ENCODE data around the gene CLEC4M. TPM values are rescaled to one million over a fixed set of nuclear protein-coding genes. Genes with fewer than 3 reads are reported as not detected.

CLEC4M gene
- total RNA-seq (2014; rRNA removed; shearing (Covaris generic); ENCODE audit: low replicate concordance): not detected in 2 replicates

- no peak within 1 kb of the TSS for H3K4me3 ChIP-seq
- H3K9me3 ChIP-seq: peaks cover 23% of the 10 kb centered on the region
- DNase-seq: no peak
- no peaks in the 10 kb centered on the region for H3K36me3 ChIP-seq
- H3K27me3 ChIP-seq: peaks cover 42% of the 10 kb centered on the region
Observed at GRCh38 chr19:7762719-7763293, at the start of gene CLEC4M. Gene CLEC4M, plus strand, starts transcription at chr19:7763243. Its CDS starts 24 bp downstream, at chr19:7763267.

GRCh38 chr19:7715671-7716070 is 47.4 kb upstream of the CLEC4M start:
- Histone ChIP-seq H3K27me3 (peaks cover 18% of the 10 kb centered on the region), H3K36me3 (no peaks in the 10 kb centered on the region), H3K4me3 (no peak overlapping the region), H3K9me3 (peaks cover 7% of the 10 kb centered on the region)
- DNase-seq: no peak

GRCh38 chr19:7716762-7717161 is 46.3 kb upstream of the CLEC4M start:
- Histone ChIP-seq H3K9me3 (peaks cover 7% of the 10 kb centered on the region), H3K4me3 (no peak overlapping the region), H3K36me3 (no peaks in the 10 kb centered on the region), H3K27me3 (peaks cover 28% of the 10 kb centered on the region)
- no peak for DNase-seq

- no peak overlapping the region for H3K4me3 ChIP-seq
- no peak for DNase-seq
Observed at GRCh38 chr19:7718668-7719067, 44.4 kb upstream of the CLEC4M start.

GRCh38 chr19:7720351-7720750 is 42.7 kb upstream of the CLEC4M start:
- Histone ChIP-seq H3K4me3 (no peak overlapping the region), H3K36me3 (no peaks in the 10 kb centered on the region), H3K9me3 (peaks cover 7% of the 10 kb centered on the region), H3K27me3 (peaks cover 64% of the 10 kb centered on the region)
- no peak for DNase-seq

More at GRCh38 chr19:7718668-7719067, 44.4 kb upstream of the CLEC4M start:
- Histone ChIP-seq H3K27me3 (peaks cover 47% of the 10 kb centered on the region), H3K9me3 (peaks cover 7% of the 10 kb centered on the region), H3K36me3 (no peaks in the 10 kb centered on the region)

- no peaks in the 10 kb centered on the region for H3K9me3 ChIP-seq
- no peak for DNase-seq
Observed at GRCh38 chr19:7722231-7722651, 40.8 kb upstream of the CLEC4M start.

GRCh38 chr19:7725791-7726190 is 37.3 kb upstream of the CLEC4M start:
- H3K36me3 ChIP-seq: no peaks in the 10 kb centered on the region
- no peaks in the 10 kb centered on the region; the same call in 1 of the 2 replicates for H3K9me3 ChIP-seq
- peaks cover 94% of the 10 kb centered on the region for H3K27me3 ChIP-seq
- no peak for DNase-seq
- no peak overlapping the region for H3K4me3 ChIP-seq

More at GRCh38 chr19:7722231-7722651, 40.8 kb upstream of the CLEC4M start:
- Histone ChIP-seq H3K27me3 (peaks cover 75% of the 10 kb centered on the region), H3K4me3 (no peak overlapping the region), H3K36me3 (no peaks in the 10 kb centered on the region)

- Histone ChIP-seq H3K27me3 (peaks cover 90% of the 10 kb centered on the region), H3K36me3 (no peaks in the 10 kb centered on the region), H3K9me3 (no peaks in the 10 kb centered on the region; the same call in 1 of the 2 replicates), H3K4me3 (no peak overlapping the region)
- no peak for DNase-seq
Observed at GRCh38 chr19:7729211-7729610, 33.8 kb upstream of the CLEC4M start.

GRCh38 chr19:7729831-7730285 is 33.2 kb upstream of the CLEC4M start:
- no peak for DNase-seq
- Histone ChIP-seq H3K36me3 (no peaks in the 10 kb centered on the region), H3K9me3 (no peaks in the 10 kb centered on the region; the same call in 1 of the 2 replicates), H3K4me3 (no peak overlapping the region), H3K27me3 (peaks cover 89% of the 10 kb centered on the region)

- Histone ChIP-seq H3K9me3 (no peaks in the 10 kb centered on the region; the same call in 1 of the 2 replicates), H3K4me3 (no peak overlapping the region), H3K27me3 (peaks cover 88% of the 10 kb centered on the region), H3K36me3 (no peaks in the 10 kb centered on the region)
- no peak for DNase-seq
Observed at GRCh38 chr19:7730286-7731217, 32.5 kb upstream of the CLEC4M start.

GRCh38 chr19:7731218-7731595 is 31.8 kb upstream of the CLEC4M start:
- no peak for DNase-seq
- Histone ChIP-seq H3K4me3 (no peak overlapping the region), H3K9me3 (no peaks in the 10 kb centered on the region; the same call in 1 of the 2 replicates), H3K27me3 (peaks cover 92% of the 10 kb centered on the region), H3K36me3 (no peaks in the 10 kb centered on the region)

GRCh38 chr19:7731615-7732014 is 31.4 kb upstream of the CLEC4M start:
- H3K27me3 ChIP-seq: peaks cover 89% of the 10 kb centered on the region
- no peaks in the 10 kb centered on the region for H3K36me3 ChIP-seq
- no peak overlapping the region for H3K4me3 ChIP-seq
- no peaks in the 10 kb centered on the region; the same call in 1 of the 2 replicates for H3K9me3 ChIP-seq
- DNase-seq: no peak

- H3K9me3 ChIP-seq: no peaks in the 10 kb centered on the region; the same call in 1 of the 2 replicates
- DNase-seq: no peak
- H3K27me3 ChIP-seq: peaks cover 86% of the 10 kb centered on the region
- H3K36me3 ChIP-seq: no peaks in the 10 kb centered on the region
- H3K4me3 ChIP-seq: no peak within 1 kb of the TSS
Observed at GRCh38 chr19:7732045-7732444, 31.0 kb upstream of the CLEC4M start, which contains the start of gene CLEC4G. Gene CLEC4G, minus strand, starts transcription at chr19:7732110. Its CDS starts 8 bp downstream, at chr19:7732102.

GRCh38 chr19:7733376-7733775 is 29.7 kb upstream of the CLEC4M start:
- H3K27me3 ChIP-seq: peaks cover 83% of the 10 kb centered on the region
- H3K36me3 ChIP-seq: no peaks in the 10 kb centered on the region
- DNase-seq: no peak
- H3K9me3 ChIP-seq: no peaks in the 10 kb centered on the region
- no peak overlapping the region for H3K4me3 ChIP-seq

GRCh38 chr19:7734220-7735203 is 28.5 kb upstream of the CLEC4M start:
- DNase-seq: no peak
- Histone ChIP-seq H3K36me3 (no peaks in the 10 kb centered on the region), H3K27me3 (peaks cover 77% of the 10 kb centered on the region), H3K9me3 (no peaks in the 10 kb centered on the region), H3K4me3 (no peak overlapping the region)

- no peaks in the 10 kb centered on the region for H3K36me3 ChIP-seq
- peaks cover 4% of the 10 kb centered on the region; the same call in 1 of the 2 replicates for H3K9me3 ChIP-seq
- H3K27me3 ChIP-seq: peaks cover 77% of the 10 kb centered on the region
- no peak for DNase-seq
- H3K4me3 ChIP-seq: no peak overlapping the region
Observed at GRCh38 chr19:7736148-7736547, 26.9 kb upstream of the CLEC4M start.

Measured in MG63 (cell line).